ENCODE results near the gene MYO16. TPM values are rescaled to one million over a fixed set of nuclear protein-coding genes. Genes with fewer than 3 reads are reported as not detected.
"Not testable (repeated sequence)": the region's sequence is repeated elsewhere in the genome, so short reads cannot be mapped to it uniquely, and the experiment has no call there.

Gene MYO16
- polyA plus RNA-seq, 1 experiment = not detected

GRCh38 chr13:109088624-109088917 is 459.2 kb downstream of the MYO16 start:
- CTCF ChIA-PET = interaction anchor here (1.2 kb wide), 1 partner anchor 13 kb away, joined by 3 read pairs; no protein-coding TSS in a partner anchor
- no peaks in the 10 kb centered on the region for H3K36me3 ChIP-seq (ENCODE audit: control insufficient read depth, insufficient read depth, low read length)

GRCh38 chr13:109090796-109091195 is 461.4 kb downstream of the MYO16 start:
- no peak for TF ChIP-seq CTCF (IDR thresholded peaks at IDR 0.05; ENCODE audit: insufficient read depth, low read depth, low read length)
- no peak for DNase-seq (ENCODE audit: low read depth)
- no peaks in the 10 kb centered on the region for H3K36me3 ChIP-seq (ENCODE audit: control insufficient read depth, insufficient read depth, low read length)
- POLR2A ChIA-PET = no interaction called here
- peaks cover 2% of the 10 kb centered on the region; the same call in 1 of the 2 replicates for H3K27me3 ChIP-seq (ENCODE audit: control insufficient read depth, insufficient read depth, low read length)
- H3K4me3 ChIP-seq (ENCODE audit: low read depth, low read length) = no peak overlapping the region
- CTCF ChIA-PET = interaction anchor here (1.2 kb wide), 1 partner anchor 24 kb away, joined by 3 read pairs; no protein-coding TSS in a partner anchor

More at GRCh38 chr13:109088624-109088917, 459.2 kb downstream of the MYO16 start:
- no peak for TF ChIP-seq CTCF (IDR thresholded peaks at IDR 0.05; ENCODE audit: insufficient read depth, low read depth, low read length)
- POLR2A ChIA-PET = no interaction called here
- Histone ChIP-seq H3K27me3 (ENCODE audit: control insufficient read depth, insufficient read depth, low read length) (peaks cover 4% of the 10 kb centered on the region; the same call in 1 of the 2 replicates), H3K4me3 (ENCODE audit: low read depth, low read length) (no peak overlapping the region)
- DNase-seq (ENCODE audit: low read depth) = no peak

GRCh38 chr13:109091249-109091648 is 461.8 kb downstream of the MYO16 start:
- POLR2A ChIA-PET = no interaction called here
- CTCF ChIA-PET = interaction anchor here (1.2 kb wide), 1 partner anchor 24 kb away, joined by 3 read pairs; no protein-coding TSS in a partner anchor
- H3K27me3 ChIP-seq (ENCODE audit: control insufficient read depth, insufficient read depth, low read length) = peaks cover 2% of the 10 kb centered on the region; the same call in 1 of the 2 replicates

GRCh38 chr13:109092186-109092585 is 462.8 kb downstream of the MYO16 start:
- DNase-seq (ENCODE audit: low read depth); H3K36me3 ChIP-seq (ENCODE audit: control insufficient read depth, insufficient read depth, low read length); H3K27me3 ChIP-seq (ENCODE audit: control insufficient read depth, insufficient read depth, low read length); POLR2A ChIA-PET; H3K4me3 ChIP-seq (ENCODE audit: low read depth, low read length): not testable (repeated sequence)
- CTCF ChIA-PET = interaction anchor here (0.7 kb wide), 1 partner anchor 9 kb away, joined by 5 read pairs; no protein-coding TSS in a partner anchor

More at GRCh38 chr13:109091249-109091648, 461.8 kb downstream of the MYO16 start:
- TF ChIP-seq CTCF (IDR thresholded peaks at IDR 0.05; ENCODE audit: insufficient read depth, low read depth, low read length) = no peak
- DNase-seq (ENCODE audit: low read depth) = no peak
- Histone ChIP-seq H3K4me3 (ENCODE audit: low read depth, low read length) (no peak overlapping the region), H3K36me3 (ENCODE audit: control insufficient read depth, insufficient read depth, low read length) (no peaks in the 10 kb centered on the region)

GRCh38 chr13:109093998-109094397 is 464.6 kb downstream of the MYO16 start:
- Histone ChIP-seq H3K27me3 (ENCODE audit: control insufficient read depth, insufficient read depth, low read length) (peaks cover 2% of the 10 kb centered on the region; the same call in 1 of the 2 replicates), H3K36me3 (ENCODE audit: control insufficient read depth, insufficient read depth, low read length) (no peaks in the 10 kb centered on the region), H3K4me3 (ENCODE audit: low read depth, low read length) (no peak overlapping the region)
- ChIA-PET CTCF (interaction anchor here (0.5 kb wide), 1 partner anchor 199 kb away, joined by 4 read pairs; no protein-coding TSS in a partner anchor), POLR2A (no interaction called here)
- TF ChIP-seq CTCF (IDR thresholded peaks at IDR 0.05; ENCODE audit: insufficient read depth, low read depth, low read length) = no peak
- no peak for DNase-seq (ENCODE audit: low read depth)

GRCh38 chr13:109095126-109095525 is 465.7 kb downstream of the MYO16 start:
- CTCF ChIA-PET = no interaction called here
- TF ChIP-seq CTCF (IDR thresholded peaks at IDR 0.05; ENCODE audit: insufficient read depth, low read depth, low read length) = no peak
- peaks cover under 1% of the 10 kb centered on the region; the same call in 1 of the 2 replicates for H3K27me3 ChIP-seq (ENCODE audit: control insufficient read depth, insufficient read depth, low read length)
- POLR2A ChIA-PET = no interaction called here
- H3K4me3 ChIP-seq (ENCODE audit: low read depth, low read length) = no peak overlapping the region
- DNase-seq (ENCODE audit: low read depth) = no peak
- H3K36me3 ChIP-seq (ENCODE audit: control insufficient read depth, insufficient read depth, low read length) = no peaks in the 10 kb centered on the region

All from BJ (cell line).